ENCODE data around the gene FAM180B.

FAM180B gene

DNA sequence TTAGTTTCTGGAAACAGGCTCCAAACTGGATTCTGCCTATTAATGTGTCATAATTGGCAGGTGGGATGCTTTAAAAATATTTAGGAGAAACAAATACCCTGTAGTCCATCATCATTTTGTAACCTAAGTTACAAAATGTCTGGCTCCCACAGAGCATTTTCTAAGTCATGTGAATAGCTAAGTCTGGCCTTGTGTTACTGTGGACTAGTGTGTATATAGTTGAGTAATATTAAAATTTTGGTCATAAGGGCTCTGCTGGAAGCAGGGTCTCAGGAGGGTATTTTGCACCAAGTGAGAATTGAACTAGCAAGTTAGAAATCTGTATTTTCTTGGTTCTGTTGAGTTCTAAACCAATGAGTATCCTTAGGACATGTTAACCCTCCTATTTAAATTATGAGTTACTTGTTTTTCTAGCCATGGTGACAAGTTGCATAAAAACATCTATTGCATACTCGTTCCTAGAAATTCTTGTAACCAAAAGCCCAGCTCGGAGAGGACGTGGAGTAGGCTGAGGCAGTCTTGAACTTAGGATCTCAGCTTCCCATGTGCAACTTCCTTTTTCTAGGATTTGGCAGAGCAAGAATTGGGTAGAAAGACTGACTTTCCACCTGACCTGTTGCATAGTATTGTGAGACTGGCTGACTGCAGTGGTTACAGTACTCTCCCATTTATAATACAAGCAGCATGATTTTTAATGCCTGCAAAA is 15.7 kb upstream of the FAM180B start:
- DNase-seq, result no peak

DNA sequence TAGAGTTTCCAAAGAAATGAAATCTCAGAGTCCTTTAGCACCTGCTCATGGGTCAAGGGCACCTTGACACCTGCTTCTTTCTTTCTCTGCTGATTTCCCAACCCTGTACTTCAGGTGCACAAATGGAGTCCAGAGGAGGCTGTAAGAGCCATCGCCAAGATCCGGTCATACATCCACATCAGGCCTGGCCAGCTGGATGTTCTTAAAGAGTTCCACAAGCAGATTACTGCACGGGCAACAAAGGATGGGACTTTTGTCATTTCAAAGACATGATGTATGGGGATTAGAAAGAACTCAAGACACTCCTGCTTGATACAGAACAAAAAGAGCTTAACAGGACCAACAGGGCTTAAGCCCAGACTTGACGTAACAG is 15.1 kb upstream of the FAM180B start:
- peak; percentile 77 for DNase-seq

DNA sequence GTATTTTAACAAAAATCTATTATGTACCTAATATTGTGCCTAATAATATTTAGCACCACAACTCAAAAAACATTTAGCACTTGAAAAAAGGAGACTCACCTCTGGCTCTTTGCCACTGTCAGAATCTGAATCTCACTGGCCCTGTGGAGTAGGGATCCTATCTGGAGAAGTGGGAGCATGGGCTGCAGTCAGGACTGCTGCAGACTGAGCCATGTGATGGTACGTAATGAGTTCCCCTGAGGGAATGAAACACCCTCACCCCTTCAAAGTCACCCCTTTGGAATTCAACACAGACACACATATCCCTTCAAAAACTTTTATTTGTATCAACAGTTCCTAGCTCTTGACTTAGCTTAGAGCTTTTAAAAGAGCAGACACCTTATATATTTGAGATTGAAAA is 14.6 kb upstream of the FAM180B start:
- no peak for DNase-seq

DNA sequence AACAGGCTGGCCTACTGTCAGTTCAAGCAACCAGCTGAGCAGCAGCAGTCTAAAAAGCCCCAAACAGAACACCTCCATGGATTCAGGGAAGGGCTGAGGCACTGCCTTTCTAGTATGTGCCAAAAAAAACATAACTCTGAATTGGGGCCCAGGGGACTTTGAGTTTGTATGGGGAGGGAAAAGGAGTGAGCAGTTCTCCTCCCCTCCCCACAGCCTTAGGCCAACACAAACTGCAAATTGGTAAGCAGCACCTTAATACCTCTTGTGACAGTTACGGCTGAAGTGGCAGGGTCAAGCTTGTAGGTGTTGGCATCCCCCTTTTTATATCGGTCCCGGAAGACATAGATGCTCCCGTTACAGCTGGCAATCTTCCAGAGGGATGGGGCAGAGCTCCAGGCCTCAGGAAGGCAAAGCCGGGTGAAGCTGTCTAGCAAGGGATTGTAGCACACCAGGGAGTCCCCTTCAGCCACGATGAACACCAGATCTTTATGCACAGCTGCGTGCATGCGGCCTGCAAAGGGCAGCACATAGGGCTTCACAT is 13.7 kb upstream of the FAM180B start:
- no peak for DNase-seq

DNA sequence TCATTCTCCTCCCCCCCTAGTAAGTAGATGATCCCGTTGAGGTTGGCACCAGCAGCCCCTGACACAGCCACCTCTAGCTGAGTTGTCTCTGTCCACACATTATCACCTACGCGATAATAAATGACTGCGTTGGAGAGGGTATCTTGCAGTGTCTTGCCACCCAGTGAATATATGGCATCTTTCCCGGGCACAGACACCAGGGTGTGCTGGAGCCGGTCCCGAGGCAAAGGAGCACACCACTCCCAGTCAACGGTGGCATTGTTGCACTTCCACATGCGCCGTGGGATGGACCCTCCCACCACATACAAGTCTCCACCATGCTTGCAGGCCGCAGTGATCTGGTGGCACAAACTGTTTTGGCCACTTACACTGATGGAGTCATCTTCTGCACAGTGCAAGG is 13.2 kb upstream of the FAM180B start:
- DNase-seq, result no peak

DNA sequence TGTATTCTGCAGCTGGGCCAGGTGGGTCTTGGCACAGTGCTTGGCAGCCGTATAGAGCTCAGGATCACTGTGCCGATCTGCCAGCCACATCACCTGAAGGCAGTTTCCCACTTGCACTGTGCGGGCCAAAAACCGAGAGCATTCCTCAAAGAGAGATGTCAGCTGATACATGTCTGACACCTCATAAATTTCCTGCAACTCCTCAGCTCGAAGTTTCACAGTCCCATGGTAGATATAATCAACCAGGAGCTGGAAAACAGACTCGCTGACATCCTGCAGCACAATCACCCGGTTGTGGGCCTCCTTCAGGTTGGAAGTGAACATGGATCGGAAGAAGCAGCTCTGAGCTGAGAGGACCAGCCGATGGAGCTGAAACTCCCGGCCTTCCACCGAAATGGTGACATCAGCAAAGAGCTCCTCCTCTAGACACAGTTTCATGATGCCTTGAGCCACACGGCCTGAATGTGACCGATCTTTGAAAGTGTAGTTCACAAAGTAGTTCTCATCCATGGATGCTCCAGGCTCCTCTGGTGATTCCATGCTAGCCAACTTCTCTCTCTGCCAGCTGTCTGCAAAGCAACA is 8.9 kb upstream of the FAM180B start:
- no peak for DNase-seq

DNA sequence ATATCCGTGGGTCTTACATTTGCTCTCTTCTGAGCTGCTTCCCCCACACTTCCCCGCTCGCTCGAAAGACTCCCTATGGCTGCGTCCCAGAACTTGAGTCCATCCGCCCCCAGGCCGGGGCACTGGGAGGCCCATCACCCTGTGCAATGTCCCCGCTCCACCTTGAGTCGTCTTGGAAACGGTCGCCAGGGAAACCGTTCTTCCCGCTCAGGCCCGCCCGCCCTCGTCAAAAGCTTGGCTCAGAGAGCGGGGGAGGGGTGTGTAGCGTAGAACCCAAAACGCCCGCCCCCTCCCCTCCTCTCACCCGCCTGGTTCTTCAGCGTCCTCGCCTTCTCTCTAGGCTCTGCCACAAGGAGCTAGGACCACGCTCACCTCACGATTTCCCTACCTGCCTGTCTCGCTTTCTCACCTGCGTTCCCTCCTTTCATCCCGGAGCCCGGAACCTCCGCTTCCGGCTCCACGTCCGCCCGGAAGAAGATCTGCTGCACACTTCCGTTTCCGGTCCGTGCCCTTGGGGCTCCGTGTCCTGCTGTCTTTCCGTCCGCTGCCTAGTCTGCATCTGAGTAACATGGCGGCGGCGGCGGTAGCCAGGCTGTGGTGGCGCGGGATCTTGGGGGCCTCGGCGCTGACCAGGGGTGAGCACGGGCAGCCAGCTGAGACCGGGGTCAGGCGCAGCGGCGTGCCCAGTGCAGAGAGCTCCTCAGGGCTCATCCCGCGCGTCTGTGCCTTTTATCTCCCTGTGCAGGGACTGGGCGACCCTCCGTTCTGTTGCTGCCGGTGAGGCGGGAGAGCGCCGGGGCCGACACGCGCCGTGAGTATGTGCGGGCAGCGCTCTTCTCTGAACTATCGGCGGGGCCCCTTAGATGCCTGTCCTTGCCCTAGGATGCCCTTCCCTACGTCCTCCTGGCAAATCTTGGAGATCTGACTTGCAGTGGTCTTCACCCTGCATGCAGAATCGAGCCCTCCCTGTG is 7.7 kb upstream of the FAM180B start, which contains the start of the genes KBTBD4 and NDUFS3:
Gene KBTBD4, minus strand, starts transcription at position 447 of the 971 bp plus-strand sequence. Its CDS starts 19 bp downstream, at position 428.
Gene NDUFS3, plus strand, starts transcription at position 551 of the 971 bp plus-strand sequence. Its CDS starts 18 bp downstream, at position 569.
- DNase-seq, result peak; percentile 93

DNA sequence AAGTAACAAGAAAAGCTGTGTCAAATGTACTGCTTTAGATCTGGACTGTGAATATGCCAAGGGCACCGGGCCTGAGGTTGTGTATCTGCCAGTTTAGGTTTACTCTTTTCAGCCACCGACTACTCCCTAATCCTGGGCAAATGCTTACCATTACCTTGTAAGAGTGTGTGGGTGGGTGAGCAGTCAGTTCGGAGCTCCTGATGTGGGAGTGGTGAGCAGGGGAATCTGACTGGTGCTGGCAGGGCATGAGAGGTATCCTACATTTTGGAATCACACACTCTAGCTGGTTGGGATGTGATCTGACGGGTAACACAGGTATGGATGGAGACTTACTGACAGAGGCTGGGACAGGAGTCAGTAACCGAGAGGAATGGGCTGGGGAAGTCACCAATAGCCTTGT is 2.6 kb upstream of the FAM180B start:
- no peak for DNase-seq

DNA sequence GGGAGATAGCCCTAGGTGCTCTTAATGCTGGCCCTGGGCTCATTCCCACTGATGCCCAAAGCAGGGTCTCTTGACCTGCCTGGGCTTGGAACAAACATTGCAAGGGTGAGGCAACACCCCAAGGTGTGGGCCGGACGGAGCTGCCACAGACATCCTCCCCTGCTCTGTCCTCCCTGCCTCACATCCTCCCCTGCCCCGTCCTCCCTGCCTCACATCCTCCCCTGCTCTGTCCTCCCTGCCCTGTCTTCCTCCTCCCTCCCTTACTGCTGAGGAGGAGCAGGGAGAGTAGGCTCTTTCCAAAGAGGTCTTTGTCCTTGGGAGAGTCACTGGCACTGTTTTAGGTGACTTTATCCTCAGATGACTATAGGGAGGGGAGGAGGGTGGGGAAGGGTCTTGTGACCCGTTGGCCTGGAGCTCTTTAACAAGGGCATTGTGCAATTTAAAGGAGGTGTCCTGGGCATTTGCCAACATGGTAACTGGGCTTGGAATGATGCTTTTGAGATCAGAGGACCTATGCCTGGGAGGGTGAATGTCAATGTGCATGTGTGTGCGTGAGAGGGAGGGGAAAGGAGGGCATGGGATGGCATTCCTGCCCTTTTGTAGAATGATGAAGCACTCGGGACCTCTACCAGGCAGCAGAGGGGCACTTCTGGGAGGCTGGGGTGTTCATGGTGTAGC is 700 bp downstream of the FAM180B start:
- no peak for DNase-seq

DNA sequence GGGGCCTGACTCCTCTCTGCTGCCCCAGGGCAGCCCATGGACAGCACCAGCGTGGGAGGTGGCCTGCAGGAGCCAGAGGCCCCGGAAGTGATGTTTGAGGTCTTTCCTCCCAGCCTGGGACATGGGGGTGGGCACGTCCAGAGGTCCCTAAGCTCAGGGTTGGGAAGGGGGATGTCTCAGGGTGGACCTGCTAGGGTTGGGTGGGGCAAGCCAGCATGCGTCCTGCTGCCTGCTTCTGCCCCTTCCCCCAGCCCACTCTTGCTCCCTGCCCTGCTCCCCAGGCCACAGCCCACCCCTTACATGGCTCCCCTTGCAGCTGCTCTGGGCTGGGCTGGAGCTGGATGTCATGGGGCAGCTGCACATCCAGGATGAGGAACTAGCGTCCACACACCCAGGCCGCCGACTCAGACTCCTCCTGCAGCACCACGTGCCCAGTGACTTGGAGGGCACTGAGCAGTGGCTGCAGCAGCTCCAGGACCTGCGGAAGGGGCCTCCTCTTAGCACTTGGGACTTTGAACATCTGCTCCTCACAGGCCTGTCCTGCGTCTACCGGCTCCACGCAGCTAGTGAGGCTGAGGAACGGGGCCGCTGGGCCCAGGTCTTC is 1.3 kb downstream of the FAM180B start:
- DNase-seq, result no peak

DNA sequence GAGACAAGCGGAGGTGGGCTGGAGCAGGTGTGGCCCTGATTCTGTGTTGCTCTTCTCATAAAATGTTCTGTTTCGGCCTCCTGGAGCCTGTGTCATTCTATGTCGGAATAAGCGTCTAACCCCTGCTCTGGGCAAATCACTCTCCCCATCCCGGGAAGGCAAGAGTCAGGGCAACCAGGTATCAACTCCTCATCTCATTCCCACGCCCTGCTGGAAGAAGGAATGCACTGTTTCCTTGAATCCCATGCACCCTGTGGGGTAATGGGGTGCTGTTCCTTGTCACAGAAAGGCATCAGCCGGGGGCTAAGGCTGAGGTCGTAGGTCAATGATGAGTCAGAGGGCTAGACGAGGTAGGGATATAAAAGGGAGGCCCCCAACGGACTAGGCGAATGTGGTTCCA is 2.6 kb downstream of the FAM180B start:
- DNase-seq, result no peak

DNA sequence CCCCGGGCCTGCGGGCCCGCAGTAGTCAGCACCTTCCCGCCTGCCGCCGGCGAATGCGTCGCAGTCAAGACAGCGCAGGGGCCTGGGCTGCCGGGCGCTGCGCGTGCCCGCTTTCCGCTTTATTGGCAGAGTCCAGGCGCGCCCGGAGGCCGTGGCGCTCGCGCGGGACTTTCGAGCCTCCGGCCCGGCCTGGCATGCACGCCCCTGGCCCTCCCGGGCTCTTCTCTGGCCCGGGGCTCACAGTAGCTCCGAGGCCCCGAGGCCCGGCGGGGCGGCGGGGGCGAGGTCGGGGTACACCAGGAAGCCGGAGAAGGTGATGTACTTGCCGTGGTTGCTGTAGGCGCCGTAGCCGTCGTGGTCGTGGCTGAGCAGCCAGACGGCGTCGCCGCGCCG is 3.1 kb downstream of the FAM180B start:
- no peak for DNase-seq

DNA sequence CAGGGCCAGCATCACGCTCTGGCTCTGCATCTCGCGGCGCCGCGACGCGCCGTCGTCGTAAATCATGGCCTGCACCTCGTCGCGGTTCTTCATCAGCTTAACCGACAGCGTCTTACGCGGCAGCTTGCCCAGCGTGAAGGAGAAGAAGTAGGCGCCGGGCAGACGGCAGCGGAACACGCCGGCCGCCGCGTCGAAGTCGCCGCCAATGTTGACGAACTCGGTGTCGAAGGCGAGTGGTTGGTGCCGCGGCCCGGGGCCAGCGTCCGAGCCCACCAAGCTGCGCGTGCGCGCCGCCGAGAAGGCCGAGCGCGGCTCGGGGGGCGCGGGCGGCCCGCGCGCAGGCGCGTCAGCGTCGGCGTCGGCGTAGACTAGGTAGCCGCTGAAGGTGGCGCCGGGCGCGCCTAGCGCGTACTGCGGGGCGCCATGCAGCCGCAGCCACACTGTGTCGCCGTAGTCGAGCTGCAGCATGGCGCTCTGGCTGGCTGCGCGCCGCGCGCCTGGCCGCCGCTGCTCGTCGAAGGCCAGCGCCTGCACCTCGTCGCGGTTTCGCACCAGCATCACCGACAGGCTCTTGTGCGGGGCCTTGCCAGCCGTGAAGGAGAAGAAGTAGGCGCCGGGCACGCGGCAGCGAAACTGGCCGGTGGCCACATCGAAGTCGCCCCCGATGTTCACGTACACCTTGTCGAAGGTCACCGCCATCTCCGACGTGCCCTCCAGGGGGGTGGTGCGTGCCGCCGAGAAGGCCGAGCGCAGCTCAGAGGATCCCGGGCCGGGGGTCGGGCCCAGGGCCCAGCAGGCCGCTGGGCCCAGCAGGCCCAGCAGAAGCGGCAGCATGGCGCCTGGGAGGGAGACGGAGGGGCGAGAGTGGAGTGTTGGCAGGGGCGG is 3.7 kb downstream of the FAM180B start:
- no peak for DNase-seq

DNA sequence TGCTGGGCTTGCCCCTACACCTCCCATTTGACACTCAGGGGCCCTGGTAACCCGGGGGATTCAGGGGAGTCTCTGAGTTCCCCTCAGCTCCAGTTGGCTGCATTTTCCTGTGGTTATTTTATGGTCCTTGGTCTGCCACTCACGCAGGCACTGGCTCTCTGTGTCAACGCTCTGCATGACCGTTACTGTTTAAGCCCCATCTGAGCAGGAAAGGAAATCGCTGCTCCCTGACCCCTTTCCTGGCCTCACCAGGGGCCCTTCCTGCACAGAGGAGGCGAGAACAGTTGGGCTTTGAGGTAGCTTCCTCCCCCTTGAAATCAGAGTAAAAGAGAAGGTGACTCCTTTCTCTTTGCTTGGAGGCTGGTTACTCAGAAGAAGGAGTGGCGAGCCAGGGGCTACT is 5.3 kb downstream of the FAM180B start:
- no peak for DNase-seq

DNA sequence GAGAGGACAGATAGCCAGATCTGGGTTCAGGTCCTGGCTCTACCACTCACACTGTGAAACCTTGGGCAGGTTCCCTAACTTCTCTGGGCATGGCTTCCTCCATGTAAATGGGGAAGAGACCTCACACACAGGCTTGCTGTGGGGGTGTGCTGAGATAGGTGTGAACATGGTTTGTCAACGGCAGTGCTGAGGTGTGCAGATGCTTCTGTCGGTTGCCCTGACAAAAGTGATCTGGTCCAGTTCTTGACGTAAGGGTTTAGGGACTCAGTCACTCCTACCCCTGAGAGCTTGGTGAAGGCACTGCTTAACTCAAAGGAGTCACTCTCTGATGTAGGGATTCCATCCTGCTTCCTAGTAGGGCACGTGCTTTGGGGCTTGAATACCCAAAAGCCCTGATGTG is 5.8 kb downstream of the FAM180B start:
- no peak for DNase-seq

DNA sequence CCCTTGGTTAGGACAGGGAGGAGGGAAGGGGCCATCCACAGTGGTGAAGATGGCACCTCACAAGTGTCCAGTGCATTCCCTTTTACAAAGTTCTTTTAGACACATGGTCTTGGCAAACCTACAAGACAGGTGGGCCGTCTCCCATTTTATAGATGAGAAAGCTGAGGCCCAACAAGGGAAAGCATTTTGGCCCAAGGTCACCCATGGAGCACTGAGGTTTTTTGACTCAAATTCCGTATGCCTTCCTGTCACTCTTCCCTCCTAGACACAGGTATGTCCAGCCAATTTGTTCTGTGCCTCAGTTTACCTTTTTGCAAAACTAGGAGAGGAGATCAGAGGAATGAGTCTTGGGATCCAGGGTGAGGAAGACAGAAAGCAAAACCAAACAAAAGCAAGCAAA is 6.5 kb downstream of the FAM180B start:
- DNase-seq, result no peak

DNA sequence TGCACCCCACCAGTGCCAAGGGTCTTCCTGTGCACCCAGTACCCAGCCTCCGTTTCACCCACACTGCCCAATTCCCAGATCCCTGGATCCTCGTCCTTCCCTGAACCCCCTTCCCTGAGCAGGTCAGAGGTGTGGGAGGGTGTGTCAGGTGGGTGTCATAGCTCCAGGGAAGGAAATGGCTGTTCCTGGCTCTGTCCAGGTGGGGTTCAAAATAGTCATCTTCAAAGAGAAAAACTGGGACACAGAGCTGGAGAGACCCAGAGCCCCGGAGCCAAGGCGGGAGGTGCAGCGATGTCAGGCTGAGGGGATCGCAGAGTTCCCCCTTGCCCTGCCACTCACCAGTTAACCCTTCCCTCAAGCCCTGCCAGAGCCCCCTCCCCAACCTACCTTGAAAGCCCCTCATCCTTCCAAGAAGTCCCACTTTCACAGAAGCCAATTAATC is 7.0 kb downstream of the FAM180B start:
- DNase-seq, result no peak

DNA sequence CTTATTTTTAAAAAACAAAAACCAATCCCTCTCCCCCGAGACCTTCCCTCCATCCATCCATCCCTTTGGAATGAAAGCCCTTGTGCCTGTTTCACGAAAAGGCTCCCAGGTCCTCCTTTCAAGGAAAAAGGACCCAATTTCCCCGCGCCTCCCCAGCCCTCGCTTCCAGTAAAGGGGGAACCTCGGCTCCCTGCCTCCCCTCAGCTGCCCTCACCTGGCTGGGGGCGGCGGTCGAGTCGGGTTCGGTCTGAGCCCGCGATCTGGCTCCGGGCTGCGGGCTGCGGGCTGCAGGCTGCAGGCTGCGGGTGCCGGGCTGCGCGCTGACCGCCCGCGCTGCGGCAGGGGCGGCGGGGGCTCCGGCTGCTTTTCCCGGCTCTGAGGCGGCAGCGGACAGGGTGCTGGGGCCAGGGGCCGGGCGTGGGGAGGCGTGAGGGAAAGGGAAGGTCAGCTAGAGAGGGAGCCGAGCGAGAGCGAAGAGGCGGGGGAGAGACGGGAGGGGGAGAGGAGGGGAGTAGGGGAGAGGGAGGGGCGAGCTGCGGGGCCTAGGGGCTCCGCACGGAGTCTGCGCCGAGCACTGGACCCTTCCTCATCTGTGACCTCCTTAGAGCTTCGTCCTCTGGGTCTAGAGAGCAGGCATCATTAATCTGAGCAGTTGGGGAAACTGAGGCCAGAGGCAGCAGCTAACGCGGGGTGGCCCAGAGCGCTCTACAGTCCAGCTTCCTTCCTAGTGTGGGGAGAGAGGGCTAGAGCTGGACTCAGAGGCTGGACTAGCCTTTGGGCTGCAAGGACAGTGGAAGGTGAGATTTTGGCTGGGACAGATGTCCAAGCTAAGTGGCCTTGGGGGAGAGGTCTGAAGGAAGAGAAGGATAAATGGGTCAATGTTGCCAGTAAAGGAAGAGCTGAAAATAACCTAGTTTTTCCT is 7.7 kb downstream of the FAM180B start, which contains the start of gene C1QTNF4:
Gene C1QTNF4, minus strand, starts transcription at position 478 of the 922 bp plus-strand sequence. CDS start 3,601 bp downstream, outside the sequence.
- peak; percentile 27 for DNase-seq

DNA sequence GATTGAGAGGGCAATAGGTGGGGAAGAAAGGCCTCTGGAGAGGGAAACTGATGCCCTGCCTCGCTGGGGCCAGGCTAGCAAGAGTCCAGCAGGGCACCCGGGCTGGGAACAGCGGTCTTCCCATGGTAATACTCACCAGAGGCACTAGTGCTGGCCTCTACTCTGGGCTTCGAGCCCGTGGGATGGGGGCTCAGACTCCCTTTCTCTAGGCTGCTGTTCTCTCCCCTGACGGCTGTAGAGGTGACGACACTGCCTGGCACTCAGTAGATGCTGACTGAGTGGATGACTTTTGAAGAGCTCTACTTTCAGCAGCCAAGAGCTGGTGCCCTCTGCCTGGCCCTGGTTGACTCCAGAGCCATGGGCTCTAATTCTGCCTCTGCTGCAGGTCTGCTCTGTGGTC is 8.6 kb downstream of the FAM180B start:
- no peak for DNase-seq

DNA sequence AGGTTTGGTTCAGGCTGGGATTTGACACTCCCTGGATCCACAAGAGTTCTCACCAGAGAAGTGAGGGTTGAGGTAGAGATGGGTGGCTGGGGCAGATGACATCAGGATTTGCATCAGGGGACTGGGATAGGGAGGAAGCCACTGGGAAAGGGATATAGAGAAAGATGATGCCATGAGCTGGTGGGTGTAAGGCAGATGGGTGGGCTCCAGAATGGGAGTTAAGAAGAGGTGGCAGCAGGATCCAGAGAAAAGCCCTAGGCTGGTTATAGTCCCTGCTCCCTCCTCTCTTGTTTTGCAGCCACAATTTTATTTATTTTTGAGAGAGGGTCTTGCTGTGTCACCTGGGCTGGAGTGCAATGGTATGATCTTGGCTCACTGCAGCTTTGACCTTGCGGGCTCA is 9.5 kb downstream of the FAM180B start:
- no peak for DNase-seq

Measured in NCI-H82 (cell line).